Bronchial epithelial cell (primary cell): Measurements from ENCODE around the gene C1QL2. TPM values are rescaled to one million over a fixed set of nuclear protein-coding genes. Genes with fewer than 3 reads are reported as not detected.

ENCODE experiments used
- DNase-seq: peaks from one replicate; pipeline ENCODE4 v3.0.0-alpha.2; 2010; ENCODE audit warnings: low read depth
- FAIRE-seq: peaks from 2 replicates; lab custom pipeline; 2011; peaks lifted over from hg19 to GRCh38; lab: Jason Lieb, UNC
- H3K27me3 ChIP-seq: 2 replicates; pipeline ENCODE4 v1.5.1; 2011; ENCODE audit warnings: low read length; ENCODE audit not compliant: control insufficient read depth, insufficient read depth
- H3K36me3 ChIP-seq: 2 replicates; pipeline ENCODE4 v1.5.1; 2011; ENCODE audit warnings: low read length; ENCODE audit not compliant: control insufficient read depth, insufficient read depth
- H3K4me3 ChIP-seq: 2 replicates; pipeline ENCODE4 v1.5.1; 2011; ENCODE audit warnings: mild to moderate bottlenecking, low read depth, low read length, control low read depth
- total RNA-seq: library from RNA; depleted of rRNA; stranded (reverse); fragments of >200 nt; gene quantifications from 2 replicates; pipeline ENCODE4 v1.2.1, GENCODE V29; 2014
- TF ChIP-seq, protein P1 (sequence below): IDR thresholded peaks from 2 replicates; pipeline ENCODE4 v1.5.1; 2011; ENCODE audit warnings: mild to moderate bottlenecking, moderate library complexity, low read length, control low read depth, inconsistent platforms; ENCODE audit not compliant: insufficient read depth, severe bottlenecking

C1QL2 gene
- total RNA-seq: not detected in 2 replicates

DNA sequence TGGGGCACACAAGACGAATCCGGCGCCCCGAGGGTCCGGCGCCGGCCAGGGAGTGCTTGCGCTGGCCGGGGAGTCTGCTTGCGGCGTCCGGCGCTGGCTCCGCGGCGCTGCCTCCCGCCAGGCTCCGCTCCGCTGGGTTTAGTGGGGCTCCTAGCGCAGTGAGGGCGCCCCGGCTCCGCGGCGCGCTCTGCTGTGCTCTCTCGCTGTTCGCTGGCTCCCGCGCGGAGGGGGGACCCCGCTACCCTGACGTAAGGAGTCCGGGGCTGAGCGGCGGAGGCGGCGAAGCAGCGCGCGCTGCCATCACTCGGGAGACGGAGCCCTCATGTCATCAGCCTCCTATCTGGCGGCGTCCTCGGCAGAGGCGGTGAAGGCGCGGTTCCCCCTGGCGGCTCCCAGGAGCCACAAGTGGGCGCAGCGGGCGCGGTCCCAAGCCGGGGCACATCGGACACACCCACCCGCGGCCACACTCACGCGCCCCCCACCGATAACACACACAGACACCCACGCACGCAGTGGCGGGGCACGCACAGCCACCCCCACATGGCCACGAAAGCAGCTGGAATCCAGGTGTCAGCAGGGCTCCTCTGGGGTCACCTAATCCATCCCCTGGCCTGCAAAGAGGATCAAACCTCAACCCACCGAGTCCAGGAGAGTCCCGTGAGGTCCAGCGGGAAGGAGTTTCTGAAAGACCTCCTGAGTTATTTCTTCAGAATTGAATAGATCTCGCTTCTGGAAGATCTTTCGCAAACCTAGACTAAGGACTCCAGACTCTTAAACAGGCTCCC is at the start of gene C1QL2:
TSS of gene C1QL2 (minus strand) at position 189 of the 785 bp plus-strand sequence. CDS start 482 bp downstream, outside the sequence.
- TF ChIP-seq, protein P1, sequence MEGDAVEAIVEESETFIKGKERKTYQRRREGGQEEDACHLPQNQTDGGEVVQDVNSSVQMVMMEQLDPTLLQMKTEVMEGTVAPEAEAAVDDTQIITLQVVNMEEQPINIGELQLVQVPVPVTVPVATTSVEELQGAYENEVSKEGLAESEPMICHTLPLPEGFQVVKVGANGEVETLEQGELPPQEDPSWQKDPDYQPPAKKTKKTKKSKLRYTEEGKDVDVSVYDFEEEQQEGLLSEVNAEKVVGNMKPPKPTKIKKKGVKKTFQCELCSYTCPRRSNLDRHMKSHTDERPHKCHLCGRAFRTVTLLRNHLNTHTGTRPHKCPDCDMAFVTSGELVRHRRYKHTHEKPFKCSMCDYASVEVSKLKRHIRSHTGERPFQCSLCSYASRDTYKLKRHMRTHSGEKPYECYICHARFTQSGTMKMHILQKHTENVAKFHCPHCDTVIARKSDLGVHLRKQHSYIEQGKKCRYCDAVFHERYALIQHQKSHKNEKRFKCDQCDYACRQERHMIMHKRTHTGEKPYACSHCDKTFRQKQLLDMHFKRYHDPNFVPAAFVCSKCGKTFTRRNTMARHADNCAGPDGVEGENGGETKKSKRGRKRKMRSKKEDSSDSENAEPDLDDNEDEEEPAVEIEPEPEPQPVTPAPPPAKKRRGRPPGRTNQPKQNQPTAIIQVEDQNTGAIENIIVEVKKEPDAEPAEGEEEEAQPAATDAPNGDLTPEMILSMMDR: no peak
- no peak for FAIRE-seq
- no peak for DNase-seq
- Histone ChIP-seq H3K27me3 (peaks cover 46% of the 10 kb centered on the region), H3K36me3 (no peaks in the 10 kb centered on the region), H3K4me3 (no peak within 1 kb of the TSS)

DNA sequence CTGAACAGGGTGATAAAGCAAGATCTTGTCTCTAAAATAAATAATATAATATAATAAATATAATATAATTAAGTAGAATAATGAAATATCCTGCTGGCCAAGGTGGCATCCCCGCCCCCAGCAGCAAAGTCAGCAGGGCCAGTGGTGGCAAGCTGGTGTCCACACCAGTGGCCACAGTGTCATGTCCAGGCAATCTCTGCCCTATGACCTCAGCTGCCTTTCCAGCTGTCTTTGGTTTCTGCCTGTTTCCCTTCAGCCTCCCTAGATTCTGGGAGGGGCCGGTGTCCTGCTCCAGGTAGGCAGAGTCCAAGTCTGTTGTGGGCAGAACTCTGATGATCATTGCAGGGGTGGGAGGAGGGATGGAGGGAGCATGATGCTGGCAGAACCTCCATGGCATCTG is 48.9 kb upstream of the C1QL2 start:
- no peak for FAIRE-seq
- TF ChIP-seq, protein P1: no peak
- DNase-seq: no peak
- Histone ChIP-seq H3K27me3 (no peaks in the 10 kb centered on the region), H3K36me3 (no peaks in the 10 kb centered on the region), H3K4me3 (no peak overlapping the region)

DNA sequence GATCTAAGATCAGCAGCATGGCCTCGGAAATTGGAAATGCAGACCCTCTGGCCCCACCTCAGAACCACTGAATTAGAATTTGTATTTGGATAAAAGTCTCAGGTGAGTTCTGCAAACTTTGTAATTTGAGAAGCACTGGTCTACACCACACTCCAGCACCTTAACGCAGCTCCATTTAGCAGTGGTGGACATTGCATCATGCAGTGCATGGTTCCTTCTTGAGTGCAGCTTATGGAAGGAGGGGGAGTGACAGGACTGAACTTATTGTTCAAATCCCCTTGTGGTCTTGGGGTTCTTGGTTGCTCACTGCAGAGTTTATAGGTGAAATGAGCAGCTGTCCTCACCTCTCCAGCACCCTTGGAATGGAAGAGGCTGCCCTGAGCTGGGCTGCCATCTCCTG is 47.6 kb upstream of the C1QL2 start:
- DNase-seq (no peak), FAIRE-seq (no peak)
- no peaks in the 10 kb centered on the region for H3K27me3 ChIP-seq
- TF ChIP-seq, protein P1: no peak
- no peak overlapping the region for H3K4me3 ChIP-seq
- no peaks in the 10 kb centered on the region for H3K36me3 ChIP-seq

DNA sequence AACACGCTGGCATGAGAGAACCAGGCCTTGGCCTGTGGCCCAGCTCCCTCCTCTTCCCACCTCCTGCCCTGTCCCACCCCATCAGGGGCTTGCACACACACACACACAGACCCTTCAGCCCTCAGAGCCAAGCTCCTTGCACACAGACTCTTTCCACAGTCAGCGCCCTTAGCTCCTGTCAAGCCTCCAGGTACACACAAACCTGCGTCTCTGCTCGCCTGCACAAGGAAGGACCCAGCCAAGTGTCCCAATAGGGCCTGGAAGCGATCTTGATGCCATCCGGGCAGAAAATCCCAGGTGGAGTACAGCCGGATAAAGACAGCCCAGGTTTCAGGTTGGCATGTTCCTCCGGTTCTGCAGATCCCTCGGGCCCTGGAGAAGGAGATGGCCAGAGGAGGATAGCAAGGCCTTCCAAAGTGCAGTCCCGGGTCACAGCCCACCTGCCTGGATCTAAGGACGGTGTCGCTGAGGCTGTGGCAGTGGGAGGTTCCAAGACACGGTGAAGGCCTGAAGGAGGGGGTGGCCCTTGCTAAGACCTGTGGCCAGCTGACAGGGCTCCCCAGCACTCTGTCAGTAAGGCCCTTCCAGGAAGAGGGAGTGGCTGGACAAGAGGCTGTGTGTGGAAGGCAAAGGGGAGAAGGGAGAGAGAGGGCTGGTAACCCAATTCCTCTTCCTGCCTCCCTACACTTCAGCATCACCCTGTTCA is 46.6 kb upstream of the C1QL2 start:
- no peak for FAIRE-seq

DNA sequence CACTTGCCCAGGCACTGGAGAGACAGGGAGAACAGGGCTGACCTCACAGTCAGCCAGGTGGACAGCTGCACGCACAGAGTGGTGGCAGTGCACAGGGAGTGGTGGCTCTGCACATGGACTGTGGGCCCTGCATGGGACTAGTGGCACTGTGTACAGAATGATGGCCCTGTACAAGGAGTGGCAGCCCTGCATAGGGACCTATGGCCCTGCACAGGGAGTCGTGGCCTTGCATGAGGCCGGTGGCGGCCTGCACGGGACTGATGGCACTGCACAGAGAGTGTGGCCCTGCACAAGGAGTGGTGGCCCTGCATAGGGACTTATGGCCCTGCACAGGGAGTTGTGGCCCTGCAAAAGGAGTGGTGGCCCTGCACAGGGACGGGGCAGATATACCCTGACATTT is 46.0 kb upstream of the C1QL2 start:
- FAIRE-seq: no peak
- Histone ChIP-seq H3K36me3 (no peaks in the 10 kb centered on the region), H3K27me3 (no peaks in the 10 kb centered on the region), H3K4me3 (no peak overlapping the region)
- TF ChIP-seq, protein P1: no peak
- DNase-seq: no peak

More for the DNA sequence above, 46.6 kb upstream of the C1QL2 start:
- no peak for DNase-seq
- no peak overlapping the region for H3K4me3 ChIP-seq
- no peaks in the 10 kb centered on the region for H3K36me3 ChIP-seq
- no peaks in the 10 kb centered on the region for H3K27me3 ChIP-seq
- TF ChIP-seq, protein P1: no peak
